ENCODE data around the gene C21orf91.

DNA sequence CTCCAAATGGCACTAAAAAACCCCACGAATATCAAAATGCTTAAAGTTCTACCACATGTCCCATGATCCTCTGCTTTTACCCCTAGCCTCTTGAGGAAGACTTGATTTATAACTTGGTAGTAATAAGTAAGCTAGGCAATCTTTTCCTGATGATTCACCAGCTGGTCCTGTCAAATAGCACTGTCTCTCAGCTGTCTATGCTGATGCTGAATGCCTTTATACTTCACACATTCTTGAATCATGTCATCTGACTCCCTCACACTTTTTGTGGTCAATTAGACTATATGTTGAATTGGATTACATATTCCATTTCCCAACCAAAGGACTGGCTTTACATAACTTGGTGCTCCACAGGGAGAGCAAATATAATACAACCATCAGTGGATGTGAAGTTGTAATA lies 16.6 kb downstream of the C21orf91 start:
- TF ChIP-seq CTCF (IDR thresholded peaks at IDR 0.05): no peak
- no peak for TF ChIP-seq POLR2A (IDR thresholded peaks at IDR 0.05)
- TF ChIP-seq POLR2AphosphoS5 (IDR thresholded peaks at IDR 0.05): no peak

Measured in upper lobe of left lung (tissue), 4 donors.